PC-9 (cell line): ENCODE results near the gene GATA2. TPM values are rescaled to one million over a fixed set of nuclear protein-coding genes. Genes with fewer than 3 reads are reported as not detected.

ENCODE experiments used
- BruUV-seq: library from RNA; stranded (reverse); fragments of 400-500 nt; replicated peaks from 2 replicates; lab custom pipeline; 2021; lab: Mats Ljungman, UMichigan
- CTCF ChIA-PET: fragments of 300-600 bp; sonication (Branson Sonifier 250); formaldehyde crosslinking; loops from one replicate; lab custom pipeline; 2022; ENCODE audit warnings: antibody characterized with exemption; lab: Charles Lee
- POLR2A ChIA-PET: fragments of 300-600 bp; sonication (Branson Sonifier 250); formaldehyde crosslinking; loops from one replicate; lab custom pipeline; 2022; ENCODE audit warnings: antibody characterized with exemption; ENCODE audit not compliant: unreplicated experiment; lab: Charles Lee
- DNase-seq, 2 experiments: peaks; one replicate each; pipeline versions ENCODE4 v3.0.0 to v3.0.0-alpha.2; 2015 to 2022; ENCODE audit warnings: mixed read lengths in 1 of 2
- H2AFZ ChIP-seq: fragments of 200-600 bp; sonication (generic); 2 replicates; pipeline ENCODE4 v1.8.1; 2017; ENCODE audit warnings: antibody characterized with exemption
- H3F3A ChIP-seq: fragments of 200-600 bp; sonication (generic); 2 replicates; pipeline ENCODE4 v1.8.1; 2017; ENCODE audit warnings: antibody characterized with exemption, mild to moderate bottlenecking, low read depth; ENCODE audit not compliant: insufficient read depth
- H3K27ac ChIP-seq: fragments of 200-600 bp; sonication (generic); 2 replicates; pipeline ENCODE4 v1.6.1; 2016; ENCODE audit warnings: mixed run types
- H3K27me3 ChIP-seq: fragments of 200-600 bp; sonication (generic); 2 replicates; pipeline ENCODE4 v1.6.1; 2016; ENCODE audit warnings: low read depth, mixed run types; ENCODE audit not compliant: insufficient read depth
- H3K36me3 ChIP-seq: fragments of 200-600 bp; sonication (generic); 2 replicates; pipeline ENCODE4 v1.6.1; 2016; ENCODE audit warnings: low read depth, mixed run types
- H3K4me1 ChIP-seq: fragments of 200-600 bp; sonication (generic); replicated peaks from 2 replicates; pipeline ENCODE4 v1.6.1; 2016; ENCODE audit warnings: mixed run types; ENCODE audit not compliant: insufficient read depth
- H3K4me2 ChIP-seq: fragments of 200-600 bp; sonication (generic); 2 replicates; pipeline ENCODE4 v1.6.1; 2017; ENCODE audit warnings: mixed run types
- H3K4me3 ChIP-seq: fragments of 200-600 bp; sonication (generic); 2 replicates; pipeline ENCODE4 v1.6.1; 2016; ENCODE audit warnings: mixed run types
- H3K79me2 ChIP-seq: fragments of 200-600 bp; sonication (generic); 2 replicates; pipeline ENCODE4 v1.6.1; 2017; ENCODE audit warnings: low read depth, mixed run types
- H3K9me2 ChIP-seq: fragments of 200-600 bp; sonication (generic); 2 replicates; pipeline ENCODE4 v1.8.1; 2017; ENCODE audit warnings: mild to moderate bottlenecking; ENCODE audit not compliant: insufficient read depth
- H3K9me3 ChIP-seq: fragments of 200-600 bp; sonication (generic); 2 replicates; pipeline ENCODE4 v1.8.1; 2016; ENCODE audit warnings: low read depth; ENCODE audit not compliant: insufficient read depth
- H4K20me1 ChIP-seq: fragments of 200-600 bp; sonication (generic); 2 replicates; pipeline ENCODE4 v1.8.1; 2017; ENCODE audit not compliant: insufficient read depth
- EZH2 ChIP-seq: fragments of 200-600 bp; sonication (generic); IDR thresholded peaks from 2 replicates; pipeline ENCODE4 v1.8.0; 2017; ENCODE audit warnings: antibody characterized with exemption, low read depth
- intact Hi-C: fragments of 100-400 bp; cut with micrococcal nuclease; formaldehyde crosslinking; loops from one replicate; pipeline ENCODE4 v1.10.0; 2022; ENCODE audit not compliant: unreplicated experiment
- total RNA-seq: library from RNA; stranded (reverse); gene quantifications from 2 replicates; pipeline ENCODE4 v1.2.3, GENCODE V29; 2021
- TF ChIP-seq, protein P1 (sequence below): fragments of 200-600 bp; sonication (generic); conservative IDR thresholded peaks from 2 replicates; pipeline ENCODE4 v1.6.1; 2017; ENCODE audit warnings: mixed run types, antibody characterized with exemption, mild to moderate bottlenecking, moderate library complexity

The GATA2 gene
- total RNA-seq, 1 experiment from 2014 or later, result 29.0 TPM

DNA sequence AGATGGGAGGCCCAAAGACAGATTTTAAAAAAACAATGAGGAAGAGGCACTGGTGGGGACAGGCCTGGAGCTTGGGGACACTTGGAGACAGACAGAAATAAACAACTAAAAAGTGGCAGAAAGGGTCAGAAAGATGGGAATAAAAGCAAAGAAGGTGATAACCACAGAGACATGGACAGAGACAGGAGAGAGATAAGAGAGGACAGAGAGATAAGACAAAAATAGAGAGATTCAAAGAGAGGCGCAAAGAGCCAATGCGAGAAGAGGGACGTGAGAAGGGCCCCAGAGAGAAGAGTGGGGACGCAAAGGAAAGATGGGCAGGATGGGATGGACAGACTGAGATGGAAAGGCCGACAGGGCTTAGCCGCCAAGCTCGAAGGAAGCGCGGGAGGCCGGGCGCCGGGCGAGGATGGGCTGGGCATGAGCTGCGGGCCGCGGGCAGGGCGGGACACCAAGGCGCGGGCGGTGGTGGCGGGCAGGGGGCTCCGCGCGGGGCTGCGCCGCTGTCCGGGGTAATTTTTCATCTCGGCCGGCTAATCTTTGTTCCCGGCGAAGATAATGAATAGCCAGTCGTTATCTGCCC, 3.1 kb upstream of the GATA2 start:
- H4K20me1 ChIP-seq, result no peaks in the 10 kb centered on the region; the same call in 1 of the 2 replicates
- BruUV-seq, result no TSS peak
- H3K4me1 ChIP-seq, result no peaks in the 10 kb centered on the region
- POLR2A ChIA-PET, result no interaction called here
- no peak for DNase-seq
- no peaks in the 10 kb centered on the region; the same call in 1 of the 2 replicates for H3K79me2 ChIP-seq
- no peaks in the 10 kb centered on the region; the same call in 1 of the 2 replicates for H3F3A ChIP-seq
- H3K4me3 ChIP-seq, result no peak overlapping the region
- no peaks in the 10 kb centered on the region for H3K27me3 ChIP-seq
- H3K4me2 ChIP-seq, result no peak overlapping the region
- 0 out of 2 replicates have a peak, but pooled peaks cover 3% of the 10 kb centered on the region for H3K36me3 ChIP-seq
- TF ChIP-seq, protein P1, sequence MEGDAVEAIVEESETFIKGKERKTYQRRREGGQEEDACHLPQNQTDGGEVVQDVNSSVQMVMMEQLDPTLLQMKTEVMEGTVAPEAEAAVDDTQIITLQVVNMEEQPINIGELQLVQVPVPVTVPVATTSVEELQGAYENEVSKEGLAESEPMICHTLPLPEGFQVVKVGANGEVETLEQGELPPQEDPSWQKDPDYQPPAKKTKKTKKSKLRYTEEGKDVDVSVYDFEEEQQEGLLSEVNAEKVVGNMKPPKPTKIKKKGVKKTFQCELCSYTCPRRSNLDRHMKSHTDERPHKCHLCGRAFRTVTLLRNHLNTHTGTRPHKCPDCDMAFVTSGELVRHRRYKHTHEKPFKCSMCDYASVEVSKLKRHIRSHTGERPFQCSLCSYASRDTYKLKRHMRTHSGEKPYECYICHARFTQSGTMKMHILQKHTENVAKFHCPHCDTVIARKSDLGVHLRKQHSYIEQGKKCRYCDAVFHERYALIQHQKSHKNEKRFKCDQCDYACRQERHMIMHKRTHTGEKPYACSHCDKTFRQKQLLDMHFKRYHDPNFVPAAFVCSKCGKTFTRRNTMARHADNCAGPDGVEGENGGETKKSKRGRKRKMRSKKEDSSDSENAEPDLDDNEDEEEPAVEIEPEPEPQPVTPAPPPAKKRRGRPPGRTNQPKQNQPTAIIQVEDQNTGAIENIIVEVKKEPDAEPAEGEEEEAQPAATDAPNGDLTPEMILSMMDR, result no peak
- TF ChIP-seq EZH2, result no peak
- intact Hi-C loops, result no loop called here
- no peaks in the 10 kb centered on the region for H3K9me2 ChIP-seq
- CTCF ChIA-PET, result no interaction called here
- no peak overlapping the region for H2AFZ ChIP-seq
- H3K27ac ChIP-seq, result no peak overlapping the region
- H3K9me3 ChIP-seq, result no peaks in the 10 kb centered on the region

- CTCF ChIA-PET, result no interaction called here
Measured at GRCh38 chr3:128495435-128495970, 2.5 kb upstream of the GATA2 start.

DNA sequence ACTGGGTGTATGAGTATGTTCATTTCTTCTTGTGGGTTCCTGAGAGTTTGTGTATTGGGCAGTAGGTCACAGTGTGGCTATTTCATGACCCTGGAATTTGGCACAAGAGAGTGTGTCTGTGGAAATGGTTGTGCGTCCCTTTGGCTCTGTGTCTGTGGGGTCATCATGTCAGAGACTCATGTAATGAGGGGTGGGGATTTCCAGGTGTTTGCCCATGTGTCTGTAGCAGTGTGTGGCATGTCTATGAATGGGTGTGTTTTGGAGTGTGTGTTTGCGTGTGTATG, 1.3 kb upstream of the GATA2 start:
- H3K4me3 ChIP-seq, result no peak overlapping the region
- no TSS peak for BruUV-seq
- intact Hi-C loops, result no loop called here
- peaks cover 8% of the 10 kb centered on the region for H3K4me1 ChIP-seq
- peaks cover 12% of the 10 kb centered on the region for H3K79me2 ChIP-seq
- no peak overlapping the region for H3K27ac ChIP-seq
- H3K4me2 ChIP-seq, result no peak overlapping the region
- H4K20me1 ChIP-seq, result no peaks in the 10 kb centered on the region; the same call in 1 of the 2 replicates
- no peaks in the 10 kb centered on the region for H3K9me3 ChIP-seq
- 0 out of 2 replicates have a peak, but pooled peaks cover 1% of the 10 kb centered on the region for H3K36me3 ChIP-seq
- DNase-seq, result no peak
- ChIA-PET CTCF (no interaction called here), POLR2A (no interaction called here)
- H3K27me3 ChIP-seq, result no peaks in the 10 kb centered on the region
- TF ChIP-seq EZH2, result no peak
- TF ChIP-seq, protein P1, result no peak
- no peaks in the 10 kb centered on the region; the same call in 1 of the 2 replicates for H3F3A ChIP-seq
- no peaks in the 10 kb centered on the region for H3K9me2 ChIP-seq
- no peak overlapping the region for H2AFZ ChIP-seq

More at GRCh38 chr3:128495435-128495970, 2.5 kb upstream of the GATA2 start:
- H3K36me3 ChIP-seq, result 0 out of 2 replicates have a peak, but pooled peaks cover 3% of the 10 kb centered on the region
- DNase-seq, result no peak
- H4K20me1 ChIP-seq, result no peaks in the 10 kb centered on the region; the same call in 1 of the 2 replicates
- no peaks in the 10 kb centered on the region; the same call in 1 of the 2 replicates for H3F3A ChIP-seq
- no peak overlapping the region for H3K27ac ChIP-seq
- H3K4me1 ChIP-seq, result peaks cover 5% of the 10 kb centered on the region
- no peaks in the 10 kb centered on the region for H3K9me3 ChIP-seq
- H3K9me2 ChIP-seq, result no peaks in the 10 kb centered on the region
- POLR2A ChIA-PET, result no interaction called here
- peaks cover 5% of the 10 kb centered on the region for H3K79me2 ChIP-seq
- no peak overlapping the region for H3K4me3 ChIP-seq
- no TSS peak for BruUV-seq
- TF ChIP-seq EZH2, result no peak
- TF ChIP-seq, protein P1, result no peak
- no peaks in the 10 kb centered on the region for H3K27me3 ChIP-seq
- H2AFZ ChIP-seq, result no peak overlapping the region
- intact Hi-C loops, result no loop called here
- no peak overlapping the region for H3K4me2 ChIP-seq
